ENCODE measurements around the gene RFX8.

- TF ChIP-seq CTCF (IDR thresholded peaks at IDR 0.05; ENCODE audit: borderline replicate concordance, extremely low read depth, low read length, poor library complexity, severe bottlenecking) (no peak), EZH2 (IDR thresholded peaks at IDR 0.05; ENCODE audit: borderline replicate concordance, low read depth, low read length, severe bottlenecking) (no peak)
These were observed 21.4 kb upstream of the RFX8 start for GRCh38 chr2:101496279-101496678.

Measured in DND-41 (cell line).